IMR-90 (cell line): Measurements from ENCODE around the gene SYNE1. TPM values are rescaled to one million over a fixed set of nuclear protein-coding genes. Genes with fewer than 3 reads are reported as not detected.

Experiments used
- ATAC-seq: fragments of 200-7000 bp; cut with Tn5 transposase; 2 replicates; pipeline ENCODE4 v1.9.1; 2020; ENCODE audit warnings: low read depth, mild to moderate bottlenecking, moderate library complexity
- BruUV-seq: library from RNA; stranded (reverse); fragments of 400-500 nt; replicated peaks from 2 replicates; lab custom pipeline; 2021; lab: Mats Ljungman, UMichigan
- CTCF ChIA-PET: fragments of 300-600 bp; formaldehyde crosslinking; extraction: SDS; loops from one replicate; lab custom pipeline; 2021; ENCODE audit warnings: antibody characterized with exemption; lab: Yijun Ruan, JAX
- POLR2A ChIA-PET: fragments of 300-600 bp; sonication (Branson Sonifier 250); formaldehyde crosslinking; loops from one replicate; lab custom pipeline; 2022; ENCODE audit warnings: antibody characterized with exemption; ENCODE audit not compliant: unreplicated experiment; lab: Charles Lee
- DNase-seq: peaks from one replicate; pipeline ENCODE4 v3.0.0; 2013
- H2AFZ ChIP-seq: replicated peaks from 2 replicates; pipeline ENCODE3; 2013; ENCODE audit warnings: low read length, mild to moderate bottlenecking; ENCODE audit not compliant: poor library complexity
- H2AK5ac ChIP-seq: 2 replicates; pipeline ENCODE4 v1.6.1; 2013; ENCODE audit warnings: low read depth, low read length, inconsistent platforms
- H2AK9ac ChIP-seq: replicated peaks from 2 replicates; pipeline ENCODE3; 2013; ENCODE audit warnings: mild to moderate bottlenecking, low read depth, low read length, moderate library complexity; ENCODE audit not compliant: poor library complexity
- H2BK120ac ChIP-seq: 2 replicates; pipeline ENCODE4 v1.6.1; 2013; ENCODE audit warnings: low read depth, low read length, inconsistent platforms
- H2BK15ac ChIP-seq: 3 replicates; pipeline ENCODE4 v1.6.1; 2013; ENCODE audit warnings: low read depth, low read length, inconsistent platforms
- H2BK20ac ChIP-seq: 2 replicates; pipeline ENCODE4 v1.6.1; 2013; ENCODE audit warnings: low read depth, mild to moderate bottlenecking, inconsistent platforms, low read length, moderate library complexity
- H2BK5ac ChIP-seq: 2 replicates; pipeline ENCODE4 v1.6.1; 2013; ENCODE audit warnings: mild to moderate bottlenecking, low read depth, low read length, inconsistent platforms; ENCODE audit not compliant: poor library complexity, severe bottlenecking
- H3K14ac ChIP-seq: replicated peaks from 2 replicates; pipeline ENCODE4 v1.6.1; 2013; ENCODE audit warnings: low read depth, low read length, inconsistent platforms
- H3K18ac ChIP-seq: 2 replicates; pipeline ENCODE4 v1.6.1; 2013; ENCODE audit warnings: low read depth, low read length, control low read depth
- H3K23ac ChIP-seq: 2 replicates; pipeline ENCODE4 v1.6.1; 2013; ENCODE audit warnings: low read depth, low read length, inconsistent platforms
- H3K27ac ChIP-seq: 2 replicates; pipeline ENCODE4 v1.5.1; 2013; ENCODE audit warnings: mild to moderate bottlenecking, control low read depth, low read length; ENCODE audit not compliant: insufficient read depth
- H3K27me3 ChIP-seq: 2 replicates; pipeline ENCODE4 v1.6.1; 2013; ENCODE audit warnings: low read length; ENCODE audit not compliant: control insufficient read depth, insufficient read depth
- H3K36me3 ChIP-seq: 2 replicates; pipeline ENCODE4 v1.6.1; 2013; ENCODE audit warnings: low read length, mixed read lengths; ENCODE audit not compliant: control insufficient read depth, insufficient read depth
- H3K4ac ChIP-seq: 2 replicates; pipeline ENCODE4 v1.6.1; 2013; ENCODE audit warnings: low read depth, low read length, inconsistent platforms
- H3K4me1 ChIP-seq: 2 replicates; pipeline ENCODE4 v1.6.1; 2013; ENCODE audit warnings: low read length, mixed read lengths; ENCODE audit not compliant: control insufficient read depth, insufficient read depth
- H3K4me2 ChIP-seq: 2 replicates; pipeline ENCODE4 v1.6.1; 2013; ENCODE audit warnings: low read depth, mild to moderate bottlenecking, control low read depth, low read length, moderate library complexity
- H3K4me3 ChIP-seq: 2 replicates; pipeline ENCODE4 v1.5.1; 2013; ENCODE audit warnings: low read depth, mild to moderate bottlenecking, control low read depth, low read length, moderate library complexity; ENCODE audit not compliant: insufficient read depth
- H3K56ac ChIP-seq: 2 replicates; pipeline ENCODE4 v1.6.1; 2013; ENCODE audit warnings: low read length, inconsistent platforms; ENCODE audit not compliant: insufficient read depth; ENCODE audit errors: extremely low read depth
- H3K79me1 ChIP-seq, 2 experiments: 2 replicates each; pipeline ENCODE4 v1.6.1; 2013; ENCODE audit warnings: low read length in 2 of 2, inconsistent platforms in 1 of 2, low read depth in 1 of 2
- H3K9ac ChIP-seq: 2 replicates; pipeline ENCODE4 v1.6.1; 2013; ENCODE audit warnings: low read depth, low read length, control low read depth
- H3K9me1 ChIP-seq: 2 replicates; pipeline ENCODE4 v1.6.1; 2013; ENCODE audit warnings: low read length, inconsistent platforms; ENCODE audit not compliant: insufficient read depth
- H3K9me3 ChIP-seq: 2 replicates; pipeline ENCODE4 v1.6.1; 2013; ENCODE audit warnings: low read length; ENCODE audit not compliant: control insufficient read depth, insufficient read depth
- H4K20me1 ChIP-seq: 2 replicates; pipeline ENCODE4 v1.6.1; 2013; ENCODE audit warnings: low read length, inconsistent platforms; ENCODE audit not compliant: insufficient read depth
- H4K5ac ChIP-seq: 2 replicates; pipeline ENCODE4 v1.6.1; 2013; ENCODE audit warnings: mild to moderate bottlenecking, low read depth, low read length, control low read depth
- H4K8ac ChIP-seq, 2 experiments: 2 replicates each; pipeline ENCODE4 v1.6.1; 2013; ENCODE audit warnings: low read depth in 2 of 2, low read length in 2 of 2, control low read depth in 1 of 2, inconsistent platforms in 1 of 2
- H4K91ac ChIP-seq: 2 replicates; pipeline ENCODE4 v1.6.1; 2013; ENCODE audit warnings: low read depth, low read length, inconsistent platforms; ENCODE audit not compliant: insufficient read depth
- FOS ChIP-seq: fragments of 150-350 bp; IDR thresholded peaks from 2 replicates; pipeline ENCODE4 v1.6.1; 2016; ENCODE audit warnings: low read depth, low read length
- WGBS, 2 experiments: methylation state at CpG; one replicate each; pipeline versions ENCODE4 v1.1.5 to v1.1.7; 2013; ENCODE audit warnings: missing lambda C conversion rate in 2 of 2; ENCODE audit not compliant: insufficient read length in 1 of 2; ENCODE audit errors: extremely low coverage in 2 of 2; 5-methylcytosine and 5-hydroxymethylcytosine counted together
- dilution Hi-C: fragments of 300-500 bp; cut with HindIII; formaldehyde crosslinking; loops from one replicate; pipeline ENCODE4 v1.14.3; 2018; ENCODE audit warnings: low sequenced_read_pairs; ENCODE audit not compliant: unreplicated experiment
- in situ Hi-C: fragments of 300-500 bp; cut with MboI; formaldehyde crosslinking; loops from 3 replicates; pipeline ENCODE4 v1.14.3; 2019; ENCODE audit warnings: low sequenced_read_pairs, inconsistent platforms, mixed read lengths
- intact Hi-C: fragments of 100-400 bp; cut with micrococcal nuclease; formaldehyde crosslinking; loops from 2 replicates; pipeline ENCODE4 v1.10.0; 2022
- polyA plus RNA-seq, 3 experiments: library from polyadenylated mRNA; depleted of rRNA; stranded (reverse); fragments of >200 nt; gene quantifications; 2 replicates each; pipeline ENCODE4 v1.2.3, GENCODE V29; 2012; ENCODE audit warnings: low replicate concordance in 1 of 3
- total RNA-seq: library from RNA; depleted of rRNA; stranded (reverse); fragments of >200 nt; gene quantifications from 2 replicates; pipeline ENCODE4 v1.2.3, GENCODE V29; 2012
- TF ChIP-seq, protein P1 (sequence below): fragments of 150-350 bp; IDR thresholded peaks from 2 replicates; pipeline ENCODE4 v1.6.1; 2016; ENCODE audit warnings: low read depth, mild to moderate bottlenecking, low read length, moderate library complexity, borderline replicate concordance

The SYNE1 gene
- total and polyA plus RNA-seq, 2 of the 4 experiments (the other 2 are of a cell fraction): 34.1 to 159 TPM

DNA sequence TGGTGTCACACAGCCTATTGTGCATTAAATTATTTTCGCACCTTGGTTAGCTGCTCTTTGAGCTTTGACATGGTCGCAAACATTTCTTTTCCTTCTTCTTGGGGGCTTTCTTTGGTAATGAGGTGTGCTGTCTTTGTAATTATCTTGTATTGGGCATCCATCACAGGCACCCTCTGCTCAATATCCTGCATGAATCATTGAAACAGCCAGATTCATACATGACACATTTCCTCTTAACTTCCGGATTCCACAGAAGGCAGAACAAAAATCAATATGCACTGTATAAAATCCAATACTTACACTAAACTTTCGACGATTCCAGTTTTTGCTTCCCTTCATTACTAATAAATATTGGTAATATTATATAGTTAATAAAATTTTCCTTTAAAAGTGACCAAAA, 175.6 kb downstream of the SYNE1 start:
- Histone ChIP-seq H3K9me3 (no peaks in the 10 kb centered on the region), H3K27me3 (no peaks in the 10 kb centered on the region), H4K8ac (peak overlapping the region; percentile 3 to 41; a peak in 1 of 4 replicates), H3K9me1 (peaks cover 3% of the 10 kb centered on the region), H2BK15ac (0 out of 3 replicates have a peak overlapping the region, but pooled peaks have one; percentile 3), H3K79me1 (no peaks in the 10 kb centered on the region; a peak in 1 of 4 replicates), H2BK20ac (0 out of 2 replicates have a peak overlapping the region, but pooled peaks have one; percentile 1), H3K23ac (no peak overlapping the region), H4K5ac (peak overlapping the region; percentile 8; the same call in 1 of the 2 replicates), H3K14ac (peak overlapping the region; percentile 43; the same call in 1 of the 2 replicates), H3K9ac (no peak overlapping the region), H2AK5ac (peak overlapping the region; percentile 36), H3K4ac (no peak overlapping the region; the same call in 1 of the 2 replicates), H3K36me3 (peaks cover 1% of the 10 kb centered on the region; the same call in 1 of the 2 replicates), H3K18ac (no peak overlapping the region; the same call in 1 of the 2 replicates), H3K4me1 (peaks cover 10% of the 10 kb centered on the region), H3K4me2 (no peak overlapping the region), H2AFZ (peak overlapping the region; percentile 54), H2BK120ac (no peak overlapping the region), H4K91ac (no peak overlapping the region), H3K4me3 (no peak overlapping the region), H4K20me1 (no peaks in the 10 kb centered on the region), H3K27ac (no peak overlapping the region), H3K56ac (no peak overlapping the region), H2AK9ac (no peak overlapping the region), H2BK5ac (peak overlapping the region; percentile 46)
- ChIA-PET CTCF (interaction anchor here (1.0 kb wide), 1 partner anchor 9 kb away, joined by 3 read pairs; no protein-coding TSS in a partner anchor), POLR2A (no interaction called here)
- dilution Hi-C loops: no loop called here
- no TSS peak for BruUV-seq
- intact Hi-C loops: no loop called here
- ATAC-seq: no peak
- 0 out of 2 replicates have a peak, but pooled peaks have one; percentile 16 for TF ChIP-seq FOS
- TF ChIP-seq, protein P1, sequence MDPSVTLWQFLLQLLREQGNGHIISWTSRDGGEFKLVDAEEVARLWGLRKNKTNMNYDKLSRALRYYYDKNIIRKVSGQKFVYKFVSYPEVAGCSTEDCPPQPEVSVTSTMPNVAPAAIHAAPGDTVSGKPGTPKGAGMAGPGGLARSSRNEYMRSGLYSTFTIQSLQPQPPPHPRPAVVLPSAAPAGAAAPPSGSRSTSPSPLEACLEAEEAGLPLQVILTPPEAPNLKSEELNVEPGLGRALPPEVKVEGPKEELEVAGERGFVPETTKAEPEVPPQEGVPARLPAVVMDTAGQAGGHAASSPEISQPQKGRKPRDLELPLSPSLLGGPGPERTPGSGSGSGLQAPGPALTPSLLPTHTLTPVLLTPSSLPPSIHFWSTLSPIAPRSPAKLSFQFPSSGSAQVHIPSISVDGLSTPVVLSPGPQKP: no peak
- WGBS, 2 experiments: no CpG with 5 or more reads among the region's 5 CpGs
- DNase-seq: peak; percentile 35
- in situ Hi-C loops: no loop called here
